HG02970 (cell line): Measurements from ENCODE around the gene RNASE7.
"Not testable (repeated sequence)": the region's sequence is repeated elsewhere in the genome, so short reads cannot be mapped to it uniquely, and the experiment has no call there.

Experiments used
- ATAC-seq: cut with Tn5 transposase; IDR thresholded peaks from one replicate; pipeline ENCODE4 v1.9.1; 2021; ENCODE audit warnings: mild to moderate bottlenecking, moderate library complexity, moderate number of reproducible peaks; ENCODE audit not compliant: unreplicated experiment, low FRiP score

RNASE7 gene

DNA sequence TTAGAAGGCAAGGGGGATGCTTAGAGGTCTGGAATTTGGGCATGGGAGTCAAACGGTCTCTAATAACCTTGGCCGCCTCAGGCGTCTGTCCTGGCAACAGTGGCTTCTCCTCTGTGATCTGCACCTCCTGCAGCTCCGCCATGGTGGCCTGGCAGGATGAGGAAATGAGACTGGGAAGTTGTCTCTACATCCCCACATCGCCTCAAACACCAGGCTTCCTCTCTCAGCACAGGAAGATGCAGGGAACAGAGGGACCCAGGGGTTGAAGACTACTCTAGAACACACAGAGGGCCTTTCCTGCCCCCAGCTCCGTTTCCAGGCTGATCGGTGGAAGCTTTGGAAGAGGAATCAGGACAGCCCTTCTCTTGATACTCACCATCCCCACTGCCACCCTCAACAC lies 19.0 kb upstream of the RNASE7 start:
- ATAC-seq, result no peak

DNA sequence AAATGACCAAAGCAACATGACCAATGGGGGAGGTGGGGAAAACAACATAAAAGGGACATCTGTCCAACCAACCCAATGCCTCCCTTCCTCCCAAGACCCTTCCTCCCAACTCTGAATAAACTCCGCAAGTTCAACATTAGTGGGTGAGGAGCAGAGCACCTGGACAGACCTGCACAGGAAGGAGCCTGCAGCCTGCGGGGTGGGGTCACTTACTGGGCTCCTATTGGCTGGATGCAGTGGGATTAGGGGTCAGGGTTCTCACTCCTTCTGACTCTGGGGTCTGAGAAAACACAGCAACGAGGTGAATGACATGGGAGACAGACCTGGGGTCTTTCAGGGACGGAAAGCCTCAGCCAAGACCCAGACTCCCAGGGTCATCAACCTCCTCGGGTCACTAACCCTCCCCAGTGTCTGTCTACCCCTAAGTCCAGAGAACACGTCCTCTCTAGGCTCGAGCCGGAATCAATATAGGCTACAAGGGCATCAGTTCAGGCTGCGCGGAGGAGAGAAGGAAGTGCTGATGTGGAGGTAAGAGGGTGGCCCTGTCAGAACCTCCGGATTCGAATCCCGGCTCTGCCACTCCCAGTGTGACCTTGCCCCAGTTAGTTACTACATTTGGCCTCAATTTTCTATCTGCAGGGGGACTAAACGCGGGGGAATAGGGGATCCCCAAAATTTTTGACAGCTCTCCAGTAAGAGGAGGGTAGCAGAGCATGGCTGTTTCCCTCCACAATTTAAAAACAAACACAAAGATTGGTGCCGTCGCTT lies 18.2 kb upstream of the RNASE7 start:
- ATAC-seq, result no peak

DNA sequence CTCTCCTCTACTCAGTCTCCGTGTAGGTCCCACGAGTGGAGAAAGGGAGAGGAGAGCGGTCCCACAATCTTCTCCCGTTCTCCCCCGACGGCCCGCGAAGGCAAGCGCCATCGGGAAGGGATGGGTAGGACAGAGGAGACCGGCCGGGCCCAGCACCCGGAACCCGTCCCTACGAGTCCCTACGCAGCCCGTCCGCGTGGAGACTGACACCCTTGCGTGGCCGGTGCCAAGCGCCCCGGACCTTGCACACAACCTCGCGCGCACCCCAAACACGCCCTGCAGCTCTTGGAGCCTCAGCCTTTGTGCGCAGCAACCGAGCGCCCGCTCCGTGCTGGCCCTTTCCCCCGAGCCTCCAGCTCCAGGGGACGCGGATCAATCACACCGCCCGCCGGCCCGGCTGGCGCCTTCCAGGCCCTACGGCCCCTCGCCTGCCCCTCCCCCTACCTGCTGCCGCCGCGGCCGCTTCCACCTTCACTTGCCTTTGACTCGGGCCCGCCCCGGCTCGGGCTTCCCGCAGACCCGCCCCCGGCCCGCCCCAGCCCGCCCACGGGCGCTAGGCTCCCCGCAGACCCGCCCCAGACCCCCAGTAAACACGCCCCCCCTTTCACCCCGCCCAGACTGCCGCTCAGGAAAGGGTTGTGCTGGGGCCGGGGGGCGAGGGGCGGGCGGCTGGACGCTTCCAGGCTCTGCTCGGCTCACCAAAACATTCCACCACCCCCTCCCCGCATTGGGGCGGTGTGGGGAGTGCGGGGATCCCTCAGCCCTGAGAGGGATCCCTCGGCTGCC lies 17.4 kb upstream of the RNASE7 start, which contains the start of gene NDRG2:
TSS of gene NDRG2 (minus strand) at position 477 of the 786 bp plus-strand sequence. CDS start 1,746 bp downstream, outside the sequence.
- no peak for ATAC-seq

DNA sequence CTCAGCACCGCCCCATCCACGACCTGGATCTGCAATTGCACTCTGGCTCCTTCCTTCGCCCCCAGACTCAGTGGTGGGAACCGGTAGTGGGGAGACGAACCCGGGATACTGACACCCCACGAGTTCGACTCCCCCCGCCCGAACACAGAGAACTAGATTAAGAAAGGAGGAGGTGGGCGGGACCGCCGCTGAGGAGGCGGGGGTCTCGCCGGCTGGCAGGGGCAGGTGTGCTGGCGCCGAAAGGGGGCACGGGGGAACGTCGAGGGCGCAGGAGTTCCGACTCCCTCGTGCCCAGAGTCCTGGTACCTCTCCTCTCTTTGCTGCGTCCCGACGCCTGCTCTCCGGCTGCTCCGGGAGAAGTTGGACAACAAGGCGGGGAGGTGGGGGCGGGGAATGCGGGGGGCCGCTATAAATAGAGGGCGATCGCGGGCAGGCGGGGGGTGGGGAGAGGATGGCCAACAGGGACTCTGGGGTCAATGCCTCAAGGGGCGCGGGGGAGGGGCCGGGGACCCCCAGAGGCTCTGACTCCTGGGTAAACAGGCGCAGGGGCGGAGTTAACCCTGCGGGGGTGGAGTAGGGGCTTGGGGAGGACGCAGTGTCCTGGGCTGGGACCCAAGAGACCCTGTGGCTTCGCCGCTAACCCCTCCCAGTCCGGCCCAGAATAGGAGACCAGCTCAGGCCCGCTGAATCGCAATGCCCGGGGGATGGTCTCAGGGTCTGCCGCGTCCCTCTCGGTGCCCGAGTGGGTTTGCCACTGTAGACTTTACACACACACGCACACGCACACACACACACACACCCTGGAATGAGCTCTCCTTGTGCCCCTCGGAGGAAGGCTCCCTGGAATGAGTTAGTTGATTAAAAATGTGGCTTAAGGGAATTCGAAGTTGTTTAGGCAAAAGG lies 16.5 kb upstream of the RNASE7 start:
- no peak for ATAC-seq

DNA sequence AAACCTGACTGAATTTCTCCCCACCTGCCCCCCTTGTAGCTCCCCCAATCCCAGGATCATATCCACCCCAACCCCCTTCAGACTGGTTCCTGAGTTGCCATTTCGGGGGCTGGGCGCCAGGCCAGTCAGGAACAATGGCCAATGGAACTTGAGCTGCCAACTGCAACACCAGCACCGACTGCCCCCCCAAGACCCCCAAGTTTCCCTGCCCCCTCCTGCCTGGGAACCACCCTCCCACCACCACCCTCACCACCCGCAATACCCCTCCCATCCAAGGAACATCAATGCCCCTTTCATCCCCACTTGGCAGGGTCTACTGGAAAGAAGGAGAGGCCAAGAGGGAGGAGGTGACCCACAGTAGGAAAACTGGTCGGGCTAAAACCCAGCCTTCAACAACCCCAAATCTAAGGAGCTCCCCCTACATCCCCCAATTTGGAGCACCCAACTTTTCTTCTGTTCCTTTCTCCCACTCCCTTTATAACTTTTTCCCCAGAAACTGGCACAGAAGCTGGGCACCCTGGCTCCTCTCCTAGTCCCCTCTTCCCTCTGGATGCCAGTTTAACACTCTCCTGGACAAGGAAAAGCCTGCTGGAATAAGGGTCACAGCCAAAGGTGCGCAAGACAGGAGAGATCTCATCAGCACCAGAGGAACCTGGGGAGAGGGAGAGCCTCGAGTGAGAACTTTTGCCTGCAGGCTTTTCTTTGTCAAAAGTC lies 15.7 kb upstream of the RNASE7 start:
- ATAC-seq, result no peak

DNA sequence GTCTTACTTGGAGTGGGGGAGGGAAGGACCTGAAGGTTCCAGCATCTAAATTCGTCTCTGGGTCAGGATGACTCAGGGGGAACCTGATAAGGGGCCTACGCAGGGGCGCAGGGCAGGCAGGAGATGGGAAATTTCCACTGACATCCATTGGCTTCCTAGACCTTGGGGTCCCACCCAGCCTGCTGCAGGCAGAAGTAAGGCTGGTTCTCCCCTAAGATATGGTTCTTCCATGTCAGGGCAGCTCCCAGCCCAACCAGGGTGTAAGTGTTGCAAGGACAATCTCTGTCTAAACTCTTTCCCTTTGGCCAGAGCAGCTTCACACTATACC lies 15.2 kb upstream of the RNASE7 start:
- ATAC-seq, result no peak

DNA sequence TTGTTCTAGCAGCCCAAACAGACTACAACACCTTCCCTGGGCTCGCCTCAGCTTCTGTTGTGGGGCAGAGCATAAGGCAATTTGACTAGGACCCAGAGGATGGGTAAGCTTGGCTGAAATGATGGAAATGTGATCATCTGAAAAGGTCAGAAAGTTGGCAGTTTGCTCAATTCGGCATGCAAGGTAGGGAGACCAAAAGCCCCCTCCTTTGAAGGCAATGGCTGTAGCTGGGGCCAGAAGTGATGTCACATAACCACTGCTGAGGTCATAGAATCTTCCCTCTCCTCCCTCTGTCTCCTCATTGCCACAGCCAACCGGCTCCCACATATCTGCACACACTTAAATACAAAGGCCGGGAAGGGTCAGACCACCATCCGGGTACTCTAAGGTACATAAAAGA lies 12.2 kb upstream of the RNASE7 start, which contains the start of gene TPPP2:
TSS of gene TPPP2 (plus strand) at position 301 of the 400 bp plus-strand sequence. CDS start 365 bp downstream, outside the sequence.
- ATAC-seq, result no peak

DNA sequence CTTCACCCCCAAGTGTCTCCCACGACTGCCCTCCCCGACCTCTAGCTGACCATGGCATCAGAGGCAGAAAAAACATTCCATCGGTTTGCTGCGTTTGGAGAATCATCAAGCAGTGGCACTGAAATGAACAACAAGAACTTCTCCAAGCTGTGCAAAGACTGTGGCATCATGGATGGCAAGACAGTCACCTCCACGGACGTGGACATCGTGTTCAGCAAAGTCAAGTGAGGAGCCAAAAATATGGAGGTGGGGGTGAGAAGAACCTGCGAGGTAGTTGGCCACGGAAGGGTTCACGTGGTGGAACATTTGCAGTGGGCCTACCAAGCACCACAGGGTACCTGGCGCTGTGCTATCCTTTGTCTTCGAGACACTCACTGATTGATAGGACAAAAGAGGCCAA lies 11.6 kb upstream of the RNASE7 start:
- no peak for ATAC-seq

DNA sequence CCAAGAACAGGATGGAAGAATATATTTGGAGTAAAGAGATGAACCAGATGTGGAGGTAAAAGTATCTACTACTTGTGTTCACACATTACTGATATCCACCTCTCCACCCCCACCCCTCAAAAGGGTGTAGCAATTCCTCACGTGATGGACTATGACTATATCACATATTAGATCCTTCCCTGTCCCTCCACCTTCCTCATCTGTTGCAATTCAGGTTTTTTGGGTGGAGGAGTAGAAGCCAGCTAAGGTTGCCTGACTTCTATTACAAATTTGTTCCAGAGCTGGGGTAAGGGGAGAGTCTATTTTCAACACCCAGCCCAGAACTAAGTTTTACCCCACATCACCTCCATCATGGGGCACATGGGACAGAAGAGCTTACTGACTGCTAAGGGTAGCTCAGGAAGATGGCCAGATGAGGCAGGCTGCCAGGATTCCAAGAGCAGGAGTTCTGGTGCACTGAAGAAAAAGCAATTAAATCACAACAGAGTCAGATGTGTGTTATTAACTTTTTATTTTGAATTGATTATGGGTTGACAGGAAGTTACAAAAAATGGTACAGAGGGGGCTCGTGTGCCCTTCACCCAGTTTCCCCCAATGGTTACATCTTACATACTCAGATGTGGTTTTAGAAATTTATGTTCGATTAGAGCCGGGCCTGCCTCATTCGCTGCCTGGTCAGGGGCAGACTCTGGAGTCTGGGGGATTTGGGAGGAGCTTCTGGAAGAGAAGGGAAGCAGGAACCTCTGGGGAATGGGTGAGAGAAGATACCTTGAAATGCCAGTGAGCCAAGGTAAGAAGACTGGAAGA lies 9.6 kb upstream of the RNASE7 start:
- no peak for ATAC-seq

DNA sequence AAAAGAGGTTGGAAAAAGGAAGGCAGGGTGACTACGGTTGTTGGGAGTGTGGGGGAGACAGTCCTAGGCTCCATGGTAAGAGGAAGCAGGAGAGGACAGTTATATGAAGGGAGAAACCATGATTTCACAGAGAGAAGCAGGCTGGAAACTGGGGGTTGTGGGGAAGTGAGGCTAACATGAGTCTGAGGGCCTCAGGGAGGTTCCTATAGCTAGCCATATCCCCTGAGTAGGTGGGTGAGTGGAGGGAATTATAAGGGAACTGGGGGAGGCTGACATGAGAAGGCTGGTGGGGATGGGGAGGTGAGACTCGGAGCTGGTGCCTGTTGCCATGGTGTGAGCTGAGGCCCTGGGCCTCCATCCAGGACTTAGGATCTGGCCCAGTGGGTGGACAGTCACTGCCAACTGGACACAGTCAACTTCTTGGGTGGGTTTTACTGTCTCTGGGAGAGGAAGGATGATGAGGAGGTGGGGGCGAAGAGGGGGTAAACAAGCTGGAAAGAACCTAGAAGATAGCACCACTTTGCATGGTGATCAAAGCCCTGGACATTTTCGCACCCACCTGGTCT lies 8.9 kb upstream of the RNASE7 start:
- ATAC-seq, result no peak

DNA sequence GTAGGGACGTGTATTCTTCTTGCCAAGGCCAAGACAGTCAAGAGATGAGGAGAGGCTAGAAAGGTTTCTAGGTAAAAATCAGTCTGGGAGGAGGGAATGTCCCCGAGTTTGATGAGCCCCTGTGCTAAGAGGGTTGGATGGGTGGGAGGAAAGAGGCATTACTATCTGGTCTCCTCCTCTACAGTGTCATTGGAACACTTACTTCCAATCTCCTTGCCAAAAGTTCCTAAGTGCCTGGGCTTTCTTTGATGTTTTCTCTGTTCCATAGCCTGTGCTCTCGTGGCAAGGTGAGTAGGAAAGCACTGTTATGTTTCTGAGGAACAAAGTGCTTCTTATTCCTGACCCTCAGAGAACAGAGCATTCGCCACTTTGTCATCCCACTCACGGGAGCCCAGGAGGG lies 7.5 kb upstream of the RNASE7 start, which contains the start of gene RNASE13:
TSS of gene RNASE13 (minus strand) at position 101 of the 400 bp plus-strand sequence. CDS start 519 bp downstream, outside the sequence.
- ATAC-seq, result no peak

DNA sequence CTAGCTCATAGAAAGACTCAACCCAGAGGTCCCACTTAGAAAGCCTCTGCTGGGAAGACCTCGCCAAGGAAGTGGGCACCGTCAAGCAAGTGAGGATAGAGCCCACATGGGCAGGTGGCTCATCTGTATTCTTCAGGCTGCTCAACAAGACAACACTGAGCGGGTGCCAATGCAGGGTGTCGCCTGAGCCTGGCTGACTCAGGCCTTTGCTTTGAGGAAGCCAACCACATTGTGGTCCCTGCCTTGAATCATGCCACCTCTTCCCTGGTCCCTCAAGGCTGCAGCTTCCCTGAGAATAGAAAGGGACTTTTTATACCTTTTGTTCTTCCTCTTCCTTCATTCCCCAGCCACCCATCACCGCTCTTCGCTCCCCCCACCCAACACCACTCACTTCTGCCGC lies 5.4 kb upstream of the RNASE7 start:
- no peak for ATAC-seq

DNA sequence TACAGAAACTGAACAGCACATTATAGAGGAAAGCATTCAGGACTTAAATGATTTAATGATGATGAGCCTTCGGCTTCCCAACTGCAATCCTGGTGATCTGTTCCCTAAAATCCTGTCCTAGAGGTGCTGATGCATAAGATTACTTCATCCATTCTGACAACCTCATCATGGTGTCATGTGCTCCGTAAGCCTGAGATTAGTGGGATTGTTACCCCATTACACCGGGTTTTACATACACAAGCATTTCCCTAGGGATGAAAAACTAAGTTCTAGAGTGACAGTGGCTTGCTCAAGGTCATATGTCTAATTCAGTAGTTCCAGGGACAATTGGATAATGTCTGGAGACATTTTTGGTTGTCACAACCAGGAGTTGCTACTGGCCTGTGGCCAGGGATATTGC lies 5.0 kb upstream of the RNASE7 start:
- no peak for ATAC-seq

DNA sequence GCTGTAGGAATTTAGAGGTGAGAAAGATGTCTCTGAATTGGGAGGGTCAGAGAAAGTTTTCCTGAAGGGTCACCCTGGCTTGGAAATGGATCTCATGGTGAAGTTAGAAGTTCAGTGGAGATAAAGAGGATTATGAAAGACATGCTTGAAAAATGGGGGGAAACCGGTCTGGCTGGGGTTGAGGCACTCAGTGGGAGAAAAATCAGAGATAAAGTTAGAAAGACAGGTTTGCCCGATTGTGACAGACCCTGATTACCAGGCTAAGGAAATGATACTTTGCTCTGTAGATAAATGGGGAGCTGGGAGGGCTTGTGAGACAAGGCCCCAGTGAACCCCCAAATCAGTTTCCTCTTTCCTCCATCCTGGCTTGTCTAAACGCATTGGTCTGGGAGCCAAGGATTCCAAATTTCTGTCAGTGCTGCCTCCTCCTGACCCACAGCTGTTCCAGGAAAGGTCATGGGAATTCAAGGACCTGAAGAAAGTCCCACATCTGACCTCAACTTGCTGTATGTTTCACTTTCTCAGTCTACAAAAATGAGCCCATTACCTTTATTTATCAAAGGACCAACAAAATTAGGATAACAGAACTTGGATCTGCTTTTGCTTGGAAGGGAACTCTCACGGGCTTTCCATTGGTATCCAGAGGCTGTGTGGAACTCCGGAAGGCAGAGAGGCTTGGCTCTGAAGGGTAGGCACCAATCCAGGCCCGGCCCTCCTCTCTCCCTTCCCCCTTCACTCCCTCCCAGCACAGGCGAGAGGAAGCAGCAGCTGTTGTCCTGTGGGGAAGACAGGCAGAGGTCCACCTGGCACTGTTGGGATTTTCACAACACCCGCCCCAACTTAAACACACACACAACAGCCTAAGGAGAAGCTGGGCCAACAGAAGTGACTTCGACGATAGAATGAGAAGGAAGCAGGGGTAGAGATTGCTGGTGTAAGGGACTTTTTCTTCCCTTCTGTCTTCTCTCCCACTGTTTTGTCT lies 3.4 kb upstream of the RNASE7 start:
- no peak for ATAC-seq

DNA sequence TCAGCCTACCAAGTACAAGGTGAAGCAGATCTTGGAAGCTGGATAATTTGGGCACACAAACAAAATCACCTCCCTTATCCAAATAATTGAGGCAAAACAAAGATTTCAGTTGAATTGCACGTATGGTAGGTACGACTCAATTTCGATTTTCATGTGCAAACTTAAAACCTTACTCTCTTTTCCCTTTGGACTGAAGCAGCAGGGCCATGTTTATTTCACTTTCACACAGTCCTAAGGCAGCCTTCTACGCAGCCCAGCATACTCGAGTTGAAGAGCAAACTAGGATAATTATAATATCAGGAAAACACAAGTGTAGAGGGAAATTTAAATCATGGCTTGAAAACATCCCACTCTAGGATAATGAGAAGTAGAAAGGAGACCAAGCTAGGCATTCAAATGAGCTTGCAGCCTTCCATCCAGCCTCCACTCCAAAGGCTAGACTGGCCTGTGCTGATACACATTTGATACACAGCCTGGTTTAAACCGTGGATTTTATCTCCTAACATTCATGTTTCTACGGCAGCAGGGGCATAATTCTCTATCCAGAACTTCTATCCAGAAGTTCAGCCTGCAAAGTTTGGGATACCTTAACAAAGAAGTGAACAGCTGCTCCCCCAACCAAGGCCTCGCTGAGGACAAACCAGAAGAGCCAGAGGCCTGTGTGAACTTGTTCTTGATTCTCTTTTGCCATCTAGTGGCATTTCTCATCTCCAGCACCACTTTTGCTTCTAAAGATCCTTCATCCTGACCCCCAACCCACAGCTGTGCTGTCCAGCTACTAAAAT lies 2.4 kb upstream of the RNASE7 start:
- ATAC-seq, result no peak

DNA sequence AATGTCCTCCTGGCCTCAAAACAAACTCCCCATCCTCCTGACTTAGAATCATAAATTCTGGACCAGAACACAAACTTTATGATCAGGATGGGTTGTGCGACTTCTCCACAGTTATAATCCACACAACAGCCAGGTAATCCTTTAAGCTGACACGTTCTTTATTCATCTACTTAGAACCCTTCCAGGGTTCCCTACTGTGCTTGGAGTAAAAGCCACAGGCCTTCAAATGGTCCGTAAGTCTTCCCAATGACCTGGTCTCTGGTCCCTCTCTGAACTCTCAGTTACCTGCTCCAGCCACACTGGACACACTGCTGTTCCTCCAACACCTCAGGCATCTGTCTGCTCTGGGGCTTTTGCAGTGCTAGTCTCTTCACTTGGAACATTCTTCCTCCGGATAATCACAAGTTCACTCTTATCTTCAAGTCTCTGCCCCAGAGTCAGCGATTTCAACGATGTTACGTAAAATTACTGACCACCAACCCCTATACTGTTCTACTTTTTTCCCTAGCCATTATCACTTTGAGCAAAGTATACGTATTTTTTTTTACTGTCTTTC lies 1.7 kb upstream of the RNASE7 start:
- no peak for ATAC-seq

DNA sequence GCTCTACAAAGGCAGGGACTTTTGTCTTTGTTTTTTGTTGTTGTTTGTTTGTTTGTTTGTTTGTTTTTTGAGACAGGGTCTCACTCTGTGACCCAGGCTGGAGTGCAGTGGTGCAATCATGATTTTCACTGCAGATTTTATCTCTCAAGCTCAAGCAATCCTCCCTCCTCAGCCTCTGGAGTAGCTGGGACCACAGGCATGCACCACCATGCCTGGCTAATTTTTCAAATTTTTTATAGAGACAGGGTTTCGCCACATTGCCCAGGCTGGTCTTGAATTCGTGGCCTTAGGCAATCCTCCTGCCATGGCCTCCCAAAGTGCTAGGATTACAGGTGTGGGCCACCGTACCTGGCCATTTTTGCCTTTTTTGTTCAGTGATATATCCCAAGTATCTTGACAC lies 1.2 kb upstream of the RNASE7 start:
- not testable (repeated sequence) for ATAC-seq
